IPS-20b (cell line): ENCODE data around the gene MGLL.

Experiments used
- H3K27ac ChIP-seq: one replicate; pipeline ENCODE4 v1.5.1; 2013; ENCODE audit warnings: low read length
- H3K27me3 ChIP-seq: 2 replicates; pipeline ENCODE4 v1.6.1; 2013; ENCODE audit warnings: mild to moderate bottlenecking, low read length, inconsistent platforms; ENCODE audit not compliant: insufficient read depth
- H3K36me3 ChIP-seq: 2 replicates; pipeline ENCODE4 v1.6.1; 2013; ENCODE audit warnings: low read depth, mild to moderate bottlenecking, inconsistent platforms, low read length, moderate library complexity; ENCODE audit not compliant: insufficient read depth
- H3K4me1 ChIP-seq: 2 replicates; pipeline ENCODE4 v1.6.1; 2013; ENCODE audit warnings: mild to moderate bottlenecking, control low read depth, inconsistent platforms, low read length, moderate library complexity; ENCODE audit not compliant: insufficient read depth
- H3K4me3 ChIP-seq: 2 replicates; pipeline ENCODE4 v1.5.1; 2013; ENCODE audit warnings: mild to moderate bottlenecking, low read length, inconsistent platforms
- H3K9ac ChIP-seq: 2 replicates; pipeline ENCODE4 v1.6.1; 2013; ENCODE audit warnings: low read depth, mild to moderate bottlenecking, inconsistent platforms, low read length, moderate library complexity
- H3K9me3 ChIP-seq: 2 replicates; pipeline ENCODE4 v1.6.1; 2013; ENCODE audit warnings: mild to moderate bottlenecking, low read depth, low read length, inconsistent platforms; ENCODE audit not compliant: insufficient read depth

Gene MGLL

DNA sequence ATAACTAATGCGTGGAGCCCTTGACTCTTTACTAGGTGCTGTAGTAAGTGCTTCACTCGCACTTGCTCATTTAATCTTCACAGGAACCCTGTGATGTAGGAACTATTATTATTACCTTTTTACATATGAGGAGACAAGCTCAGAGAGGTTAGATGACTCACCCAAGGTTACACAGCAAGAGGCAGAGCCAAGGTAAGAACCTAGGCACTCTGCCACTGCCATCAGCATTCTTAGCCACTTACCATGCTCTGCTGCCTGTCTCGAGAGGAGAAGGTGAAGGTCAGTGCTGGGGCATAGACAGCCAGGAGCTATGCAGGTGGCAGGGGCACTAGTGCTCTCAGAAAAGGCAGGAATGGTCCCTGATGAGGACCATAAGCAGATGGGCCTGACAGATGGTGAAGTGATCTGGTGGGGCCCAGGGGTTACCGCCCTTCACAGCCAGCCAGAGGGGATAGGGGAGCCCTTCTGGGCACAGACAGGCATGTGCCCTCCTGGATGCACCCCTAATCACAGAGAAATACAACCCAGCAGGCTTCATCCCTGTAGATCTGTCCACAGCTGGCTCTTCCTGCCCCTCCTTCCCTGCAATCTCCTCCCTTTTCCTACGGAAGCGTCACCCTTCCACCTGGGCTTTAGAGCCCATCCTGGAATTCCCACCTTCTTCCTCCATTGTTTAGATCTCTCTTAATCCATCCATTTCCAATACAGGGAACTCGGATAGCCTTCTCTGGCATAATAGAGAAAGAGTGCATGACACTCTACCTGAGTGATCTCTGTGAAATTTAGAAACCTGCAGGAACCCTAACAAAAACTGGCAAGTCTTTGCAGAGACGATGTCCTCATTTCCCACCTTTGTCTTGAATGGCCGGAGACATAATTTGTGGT, 122.7 kb downstream of the MGLL start:
- no peaks in the 10 kb centered on the region for H3K36me3 ChIP-seq
- no peak overlapping the region for H3K27ac ChIP-seq
- no peak overlapping the region for H3K9ac ChIP-seq
- H3K9me3 ChIP-seq: no peaks in the 10 kb centered on the region
- no peak overlapping the region for H3K4me3 ChIP-seq
- H3K4me1 ChIP-seq: no peaks in the 10 kb centered on the region
- no peaks in the 10 kb centered on the region for H3K27me3 ChIP-seq

DNA sequence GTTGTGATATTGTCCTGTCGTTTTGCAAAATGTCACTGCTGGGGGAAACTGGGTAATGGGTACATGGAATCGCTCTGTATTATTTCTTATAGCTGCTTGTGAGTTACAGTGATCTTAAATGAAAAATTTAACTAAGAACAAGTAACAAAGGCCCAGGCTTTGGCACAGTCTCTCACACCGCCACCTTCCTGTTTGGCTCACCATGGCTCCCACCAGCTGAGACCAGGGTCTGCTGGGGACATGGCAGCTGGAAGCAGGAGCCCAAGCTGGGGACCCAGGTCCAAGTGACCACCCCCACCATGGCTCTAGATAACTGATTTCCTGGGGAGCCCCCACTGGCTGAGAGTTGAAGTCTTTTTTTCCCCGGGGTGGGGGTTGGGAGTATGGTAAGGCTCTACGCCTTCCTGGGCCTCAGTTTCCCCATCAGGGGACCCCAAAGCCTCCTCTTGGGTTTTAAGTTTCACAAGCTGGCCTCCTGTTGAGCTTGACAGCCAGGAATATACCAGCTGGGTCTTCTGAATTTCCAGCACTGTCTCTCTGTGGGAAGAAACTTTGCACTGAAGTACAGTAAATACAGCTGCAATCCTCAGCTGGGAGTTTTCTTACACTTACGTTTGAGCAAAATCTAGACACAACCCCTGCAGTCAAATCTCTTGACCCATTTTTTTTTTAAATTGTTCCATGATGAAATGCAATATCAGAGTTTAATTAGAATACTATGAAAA, 123.5 kb downstream of the MGLL start:
- no peak overlapping the region for H3K4me3 ChIP-seq
- H3K27me3 ChIP-seq: no peaks in the 10 kb centered on the region
- H3K4me1 ChIP-seq: no peaks in the 10 kb centered on the region
- H3K9me3 ChIP-seq: no peaks in the 10 kb centered on the region
- no peak overlapping the region for H3K27ac ChIP-seq
- H3K36me3 ChIP-seq: no peaks in the 10 kb centered on the region
- H3K9ac ChIP-seq: no peak overlapping the region

DNA sequence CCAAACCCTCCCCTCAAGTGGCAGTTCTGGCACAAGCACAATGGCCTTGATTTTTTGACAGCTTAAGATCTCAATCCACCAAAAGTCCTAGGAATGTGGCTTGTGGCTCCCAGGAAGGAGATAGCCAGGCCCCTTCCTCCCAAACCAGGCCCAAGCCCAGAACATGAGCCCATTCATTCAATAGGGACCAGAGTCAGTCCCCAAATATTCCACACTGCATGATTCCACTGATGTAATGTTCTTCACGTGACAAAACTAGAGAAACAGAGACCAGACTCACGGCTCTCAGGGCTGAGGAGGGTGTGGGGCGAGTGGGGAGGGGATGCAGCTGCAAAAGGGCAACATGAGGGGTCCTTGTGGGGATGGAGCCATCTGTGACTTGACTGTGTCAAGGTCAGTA, 124.0 kb downstream of the MGLL start:
- no peaks in the 10 kb centered on the region for H3K36me3 ChIP-seq
- no peak overlapping the region for H3K9ac ChIP-seq
- no peaks in the 10 kb centered on the region for H3K9me3 ChIP-seq
- no peaks in the 10 kb centered on the region for H3K27me3 ChIP-seq
- H3K27ac ChIP-seq: no peak overlapping the region
- no peak overlapping the region for H3K4me3 ChIP-seq
- no peaks in the 10 kb centered on the region for H3K4me1 ChIP-seq

DNA sequence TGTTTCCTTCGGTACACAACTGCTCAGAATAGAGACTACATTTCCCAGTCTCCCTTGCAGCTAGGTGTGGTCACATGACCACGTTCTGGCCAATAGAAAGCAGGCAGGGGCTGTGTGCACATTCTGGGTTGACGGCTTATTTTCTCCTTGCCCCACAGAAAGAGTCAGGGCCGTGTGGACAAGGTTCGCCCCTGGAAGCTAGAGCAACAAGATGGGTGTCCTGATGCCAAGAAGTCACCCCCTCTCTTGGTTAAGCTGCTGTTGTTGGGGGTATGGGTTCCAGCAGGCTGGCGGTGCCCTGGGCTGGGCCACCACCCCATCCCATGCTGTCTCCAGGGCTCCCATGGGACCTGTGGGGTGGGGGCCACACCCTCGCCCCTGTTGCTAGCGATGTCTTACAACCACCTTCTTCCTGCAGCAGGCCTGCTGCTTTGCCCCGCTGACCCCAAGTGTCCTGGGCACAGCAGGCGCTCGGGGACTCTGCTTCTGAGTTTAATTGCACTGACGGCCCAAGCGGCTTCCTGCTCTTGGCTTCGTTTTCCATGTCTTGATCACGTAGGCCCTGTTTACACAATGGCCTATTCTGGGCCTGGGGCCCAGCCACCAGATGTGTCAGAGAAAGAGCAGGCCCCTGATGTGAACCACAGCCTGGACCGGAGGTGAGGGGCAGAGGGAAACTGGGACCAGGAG, 124.6 kb downstream of the MGLL start:
- Histone ChIP-seq H3K9me3 (no peaks in the 10 kb centered on the region), H3K36me3 (no peaks in the 10 kb centered on the region), H3K9ac (no peak overlapping the region), H3K4me3 (peak overlapping the region; percentile 46; the same call in 1 of the 2 replicates), H3K27ac (no peak overlapping the region), H3K27me3 (no peaks in the 10 kb centered on the region), H3K4me1 (no peaks in the 10 kb centered on the region)

DNA sequence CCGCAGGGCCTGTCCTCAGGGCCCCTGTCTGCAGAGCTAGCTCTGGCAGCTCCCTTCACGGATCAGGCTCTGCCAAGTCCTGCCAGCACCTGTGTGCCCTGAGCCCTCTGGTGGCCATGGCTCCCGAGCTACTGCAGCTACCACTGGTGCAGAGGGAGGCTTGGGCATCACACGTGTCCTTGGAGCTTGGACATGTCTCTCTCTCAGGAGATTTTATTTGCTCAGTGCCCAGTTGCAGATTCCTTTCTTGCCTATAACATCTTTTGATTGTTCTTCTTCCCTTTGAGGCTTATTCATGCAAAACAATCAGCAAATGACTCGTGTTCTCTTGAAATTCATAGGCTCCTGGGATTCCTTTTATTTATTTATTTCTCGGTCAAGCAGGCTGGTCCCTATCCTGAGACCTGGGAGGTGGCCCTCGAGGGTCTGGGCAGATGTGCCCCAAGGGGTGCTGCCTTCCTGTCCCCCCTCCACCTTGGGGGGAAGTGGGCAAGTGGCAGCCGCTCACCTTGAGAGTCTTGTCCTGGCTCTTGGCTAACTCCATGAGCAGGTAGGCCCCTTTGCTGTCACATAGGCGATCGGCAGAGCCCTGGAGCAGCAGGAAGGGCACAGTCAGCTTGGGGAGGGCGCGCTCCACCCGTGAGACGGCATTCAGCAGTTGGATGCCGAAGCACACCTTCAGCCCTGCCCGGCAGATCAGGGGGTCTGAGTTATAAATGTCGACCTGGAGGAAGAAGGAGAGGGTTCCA, 127.7 kb downstream of the MGLL start:
- Histone ChIP-seq H3K9ac (no peak overlapping the region), H3K4me3 (no peak overlapping the region), H3K9me3 (no peaks in the 10 kb centered on the region), H3K27ac (no peak overlapping the region), H3K4me1 (peaks cover 8% of the 10 kb centered on the region; the same call in 1 of the 2 replicates), H3K36me3 (no peaks in the 10 kb centered on the region), H3K27me3 (no peaks in the 10 kb centered on the region)

DNA sequence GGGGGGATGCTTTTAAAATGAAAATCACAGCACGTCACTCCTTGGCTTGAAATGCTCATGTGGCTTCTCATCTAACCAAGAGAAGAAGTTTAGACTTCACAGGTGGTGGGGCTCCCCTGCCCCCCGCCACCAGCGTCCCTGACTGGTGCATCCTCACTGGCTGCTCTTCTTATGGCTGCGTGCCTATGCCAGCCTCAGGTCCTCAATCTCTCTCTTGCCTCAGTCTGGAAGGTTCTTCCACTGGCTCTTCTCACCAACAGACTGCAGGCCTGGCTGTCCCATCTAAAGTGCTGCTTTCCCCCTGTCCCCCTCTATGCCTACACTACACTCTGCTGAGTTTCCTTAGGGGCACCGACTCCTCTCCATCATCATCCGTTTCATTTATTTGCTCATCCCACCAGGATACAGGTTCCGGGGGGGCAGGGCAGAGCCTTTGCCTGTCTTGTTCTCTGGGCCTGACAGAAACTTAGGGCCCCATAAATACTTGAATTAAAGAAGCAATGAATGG, 128.9 kb downstream of the MGLL start:
- no peak overlapping the region for H3K9ac ChIP-seq
- no peaks in the 10 kb centered on the region for H3K36me3 ChIP-seq
- no peaks in the 10 kb centered on the region for H3K9me3 ChIP-seq
- H3K27me3 ChIP-seq: no peaks in the 10 kb centered on the region
- no peak overlapping the region for H3K27ac ChIP-seq
- no peak overlapping the region for H3K4me3 ChIP-seq
- H3K4me1 ChIP-seq: peaks cover 11% of the 10 kb centered on the region; the same call in 1 of the 2 replicates

DNA sequence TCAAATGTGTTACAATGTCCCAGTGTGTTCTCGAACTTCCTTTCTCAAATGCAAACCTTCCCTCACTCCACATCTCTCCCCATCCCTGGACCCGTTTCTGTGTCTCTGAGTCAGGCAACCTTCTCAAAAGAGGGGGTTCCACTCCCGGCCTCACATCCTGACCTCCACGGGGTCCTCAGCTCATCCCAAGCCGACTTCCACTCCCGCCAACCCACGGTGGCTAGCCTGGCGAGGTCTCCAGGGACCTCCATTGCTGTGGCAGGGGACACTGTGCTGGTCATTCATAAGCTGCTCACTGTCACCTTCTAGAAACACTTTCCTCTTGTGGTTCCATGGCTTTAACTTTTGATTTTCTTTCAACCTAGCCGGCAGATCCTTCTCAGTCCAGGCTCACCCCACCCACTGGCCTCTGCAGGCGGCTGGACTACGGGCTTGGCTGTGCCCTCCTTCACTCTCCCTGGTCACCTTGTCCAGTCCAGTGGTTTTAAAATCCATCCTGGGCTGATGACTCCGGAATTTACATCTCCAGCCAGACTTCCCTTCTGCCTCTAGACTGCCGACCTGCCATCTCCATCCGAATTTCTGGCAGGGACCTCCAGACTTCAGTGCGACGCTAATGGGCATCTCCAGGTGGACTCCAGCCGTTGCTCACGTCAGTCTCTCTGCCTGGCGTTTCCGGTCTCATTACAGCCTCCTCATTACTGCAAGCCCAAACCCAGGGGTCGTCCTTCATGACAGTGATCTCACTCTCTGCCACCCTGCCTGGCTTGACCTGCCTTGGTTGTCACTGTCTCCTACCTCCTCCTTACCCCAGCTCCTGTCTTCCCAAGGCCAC, 129.6 kb downstream of the MGLL start:
- Histone ChIP-seq H3K27ac (no peak overlapping the region), H3K9ac (no peak overlapping the region), H3K36me3 (no peaks in the 10 kb centered on the region), H3K9me3 (no peaks in the 10 kb centered on the region), H3K4me3 (no peak overlapping the region), H3K27me3 (no peaks in the 10 kb centered on the region), H3K4me1 (peaks cover 11% of the 10 kb centered on the region; the same call in 1 of the 2 replicates)

DNA sequence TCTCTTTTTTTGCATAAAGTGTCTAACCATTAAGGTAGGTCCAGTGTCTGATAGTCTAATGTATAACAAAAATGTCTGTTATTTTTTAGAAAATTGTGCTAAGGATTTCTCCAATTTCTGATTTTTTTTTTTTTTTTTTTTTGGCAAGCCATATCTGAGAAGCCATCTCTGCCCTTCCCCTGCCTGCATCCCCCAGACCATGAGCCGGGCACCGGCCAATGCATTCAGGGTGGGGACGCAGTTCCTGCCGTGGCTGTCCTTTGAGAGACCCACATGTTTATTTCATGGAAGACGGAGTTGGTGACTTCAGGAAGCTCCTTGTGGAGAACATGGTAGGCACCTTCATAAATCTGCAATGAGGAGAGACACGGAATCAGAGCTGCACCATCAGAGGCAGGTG, 130.3 kb downstream of the MGLL start:
- H3K9ac ChIP-seq: no peak overlapping the region
- no peaks in the 10 kb centered on the region for H3K27me3 ChIP-seq
- H3K4me1 ChIP-seq: peaks cover 11% of the 10 kb centered on the region; the same call in 1 of the 2 replicates
- H3K27ac ChIP-seq: no peak overlapping the region
- H3K9me3 ChIP-seq: no peaks in the 10 kb centered on the region
- no peak overlapping the region for H3K4me3 ChIP-seq
- H3K36me3 ChIP-seq: no peaks in the 10 kb centered on the region

DNA sequence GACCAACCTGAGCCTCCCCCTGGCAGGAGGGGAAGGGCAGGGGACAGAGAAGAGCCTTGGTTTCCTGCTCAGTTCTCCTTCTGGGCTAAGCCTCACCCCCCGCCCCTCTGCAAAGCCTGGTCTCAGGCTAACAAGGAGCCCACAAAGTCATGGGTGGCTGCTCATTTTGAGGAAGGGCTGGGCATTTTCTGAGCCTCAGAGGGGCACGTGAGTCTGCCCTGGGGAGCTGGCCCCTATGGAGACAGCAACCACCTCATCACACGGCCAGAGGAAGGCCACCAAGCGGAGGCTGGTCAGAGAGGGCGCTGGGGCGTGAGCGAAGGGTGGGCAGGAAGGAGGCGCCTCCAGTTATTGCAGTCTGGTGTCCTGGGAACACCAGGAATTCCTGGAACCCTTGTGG, 130.8 kb downstream of the MGLL start:
- Histone ChIP-seq H3K4me3 (no peak overlapping the region), H3K9me3 (no peaks in the 10 kb centered on the region), H3K36me3 (no peaks in the 10 kb centered on the region), H3K27ac (no peak overlapping the region), H3K27me3 (no peaks in the 10 kb centered on the region), H3K4me1 (peaks cover 11% of the 10 kb centered on the region; the same call in 1 of the 2 replicates), H3K9ac (no peak overlapping the region)

DNA sequence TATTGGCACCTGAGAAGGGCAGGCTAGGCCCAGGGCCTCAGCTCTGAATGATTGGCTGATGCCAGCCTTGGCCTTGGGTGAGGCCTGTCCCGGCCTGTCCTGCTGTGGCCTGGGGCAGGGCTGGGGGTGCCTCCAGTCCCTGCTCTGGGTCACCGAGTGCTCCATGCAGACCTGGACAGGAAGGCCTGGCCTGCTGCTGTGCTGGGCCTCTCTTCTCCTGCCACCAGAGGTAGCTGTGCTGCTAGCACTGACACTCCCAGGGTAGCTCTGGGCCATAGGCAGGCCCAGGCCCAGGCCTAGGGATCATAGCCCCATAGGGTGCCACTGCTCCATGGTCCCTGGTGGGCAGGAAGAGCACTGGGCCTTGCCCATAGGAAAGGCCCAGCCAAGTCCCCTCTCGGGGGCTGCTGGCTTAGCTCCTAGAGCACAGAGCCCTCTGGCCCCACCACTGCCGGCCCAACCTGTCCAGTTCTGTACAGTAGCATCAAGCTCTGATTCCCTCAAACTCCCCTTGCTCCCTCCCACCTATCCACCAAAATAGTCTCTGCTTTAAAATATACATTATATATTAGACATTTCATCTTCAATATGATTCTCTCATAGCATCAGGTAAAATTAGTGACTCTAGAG, 131.4 kb downstream of the MGLL start:
- H3K4me3 ChIP-seq: no peak overlapping the region
- H3K27ac ChIP-seq: no peak overlapping the region
- H3K9me3 ChIP-seq: no peaks in the 10 kb centered on the region
- peaks cover 11% of the 10 kb centered on the region; the same call in 1 of the 2 replicates for H3K4me1 ChIP-seq
- H3K27me3 ChIP-seq: no peaks in the 10 kb centered on the region
- H3K36me3 ChIP-seq: no peaks in the 10 kb centered on the region
- no peak overlapping the region for H3K9ac ChIP-seq
